SK-N-SH (cell line): ENCODE results near the gene TMEM74B. TPM values are rescaled to one million over a fixed set of nuclear protein-coding genes. Genes with fewer than 3 reads are reported as not detected.
"Not testable (repeated sequence)": the region's sequence is repeated elsewhere in the genome, so short reads cannot be mapped to it uniquely, and the experiment has no call there.

Source experiments
- CTCF ChIA-PET: fragments of 300-600, 350-600 bp; formaldehyde crosslinking; extraction: SDS; loops from one replicate; lab custom pipeline; 2021; lab: Yijun Ruan, JAX
- POLR2A ChIA-PET: fragments of 350-600 bp; sonication (Branson Sonifier 250); formaldehyde crosslinking; extraction: SDS; loops from one replicate; lab custom pipeline; 2020; ENCODE audit warnings: antibody characterized with exemption, inconsistent platforms; lab: Yijun Ruan, JAX
- DNase-seq: peaks from one replicate; pipeline ENCODE4 v3.0.0; 2012
- H2AFZ ChIP-seq: fragments of 200-600 bp; sonication (generic); 2 replicates; pipeline ENCODE4 v1.8.1; 2016; ENCODE audit warnings: antibody characterized with exemption, mild to moderate bottlenecking, low read depth
- H3F3A ChIP-seq: fragments of 200-600 bp; sonication (generic); replicated peaks from 2 replicates; pipeline ENCODE3; 2016; ENCODE audit warnings: antibody characterized with exemption, mild to moderate bottlenecking; ENCODE audit not compliant: insufficient read depth
- H3K27ac ChIP-seq, 2 experiments: fragments of 200-500 bp in 1 of 2; fragments of 200-600 bp in 1 of 2; sonication (Bioruptor generic) in 1 of 2; sonication (generic), shearing (Covaris generic) in 1 of 2; 2 replicates each; pipeline versions ENCODE4 v1.5.1 to v1.6.1; 2014 to 2016; ENCODE audit warnings: low read depth in 2 of 2, inconsistent platforms in 1 of 2, low read length in 1 of 2, mild to moderate bottlenecking in 1 of 2, mixed read lengths in 1 of 2
- H3K27me3 ChIP-seq: fragments of 200-600 bp; sonication (generic), shearing (Covaris generic); 2 replicates; pipeline ENCODE4 v1.6.1; 2016; ENCODE audit warnings: mixed run types; ENCODE audit not compliant: insufficient read depth
- H3K36me3 ChIP-seq, 2 experiments: fragments of 200-500 bp in 1 of 2; fragments of 200-600 bp in 1 of 2; sonication (Bioruptor generic) in 1 of 2; sonication (generic) in 1 of 2; replicated peaks in 1 of 2; 2 replicates each; pipeline versions ENCODE3 to v1.5.1; 2014 to 2016; ENCODE audit warnings: low read length in 1 of 2, mild to moderate bottlenecking in 1 of 2; ENCODE audit not compliant: insufficient read depth in 2 of 2, control insufficient read depth in 1 of 2
- H3K4me1 ChIP-seq, 2 experiments: fragments of 200-500 bp in 1 of 2; fragments of 200-600 bp in 1 of 2; sonication (Bioruptor generic) in 1 of 2; sonication (generic), shearing (Covaris generic) in 1 of 2; 2 replicates each; pipeline versions ENCODE4 v1.5.1 to v1.6.1; 2014 to 2016; ENCODE audit warnings: low read depth in 1 of 2, low read length in 1 of 2, mixed run types in 1 of 2; ENCODE audit not compliant: insufficient read depth in 2 of 2, control insufficient read depth in 1 of 2
- H3K4me2 ChIP-seq: fragments of 200-600 bp; sonication (generic), shearing (Covaris generic); 2 replicates; pipeline ENCODE4 v1.6.1; 2017; ENCODE audit warnings: mixed run types
- H3K4me3 ChIP-seq, 2 experiments: fragments of 200-500 bp in 1 of 2; fragments of 200-600 bp in 1 of 2; sonication (Bioruptor generic) in 1 of 2; sonication (generic), shearing (Covaris generic) in 1 of 2; 2 replicates each; pipeline versions ENCODE4 v1.5.1 to v1.8.1; 2014 to 2016; ENCODE audit warnings: low read depth in 2 of 2, inconsistent platforms in 1 of 2, low read length in 1 of 2, mild to moderate bottlenecking in 1 of 2, mixed read lengths in 1 of 2, moderate library complexity in 1 of 2
- H3K79me2 ChIP-seq: fragments of 200-600 bp; sonication (generic); 2 replicates; pipeline ENCODE4 v1.8.1; 2017; ENCODE audit warnings: mild to moderate bottlenecking; ENCODE audit not compliant: insufficient read depth
- H3K9ac ChIP-seq: fragments of 200-600 bp; sonication (generic); 2 replicates; pipeline ENCODE4 v1.6.1; 2017; ENCODE audit warnings: mixed run types
- H3K9me2 ChIP-seq: fragments of 200-600 bp; sonication (generic); 2 replicates; pipeline ENCODE4 v1.6.1; 2017; ENCODE audit warnings: mixed run types
- H3K9me3 ChIP-seq: fragments of 200-600 bp; sonication (generic); 2 replicates; pipeline ENCODE4 v1.6.1; 2017; ENCODE audit warnings: mixed run types, mild to moderate bottlenecking, moderate library complexity
- H4K20me1 ChIP-seq: fragments of 200-600 bp; sonication (generic); 2 replicates; pipeline ENCODE4 v1.6.1; 2017; ENCODE audit warnings: mild to moderate bottlenecking, mixed run types; ENCODE audit not compliant: insufficient read depth
- FOXM1 ChIP-seq: IDR thresholded peaks from 2 replicates; pipeline ENCODE4 v1.4.0; 2012; ENCODE audit warnings: low read depth, mild to moderate bottlenecking
- GABPA ChIP-seq: IDR thresholded peaks from 2 replicates; pipeline ENCODE4 v1.4.0; 2012; ENCODE audit warnings: low read depth, mild to moderate bottlenecking
- GATA2 ChIP-seq: sonication (generic); formaldehyde crosslinking; IDR thresholded peaks from 2 replicates; pipeline ENCODE4 v1.5.0; 2020; ENCODE audit warnings: mild to moderate bottlenecking, missing genetic modification reagents
- MEF2A ChIP-seq: IDR thresholded peaks from 2 replicates; pipeline ENCODE4 v1.4.0; 2012; ENCODE audit warnings: low read depth, borderline replicate concordance
- MXI1 ChIP-seq: IDR thresholded peaks from 2 replicates; pipeline ENCODE4 v1.6.1; 2012; ENCODE audit warnings: mild to moderate bottlenecking, low read depth, low read length, improper control_type of control experiment
- NRF1 ChIP-seq: IDR thresholded peaks from 2 replicates; pipeline ENCODE4 v1.6.1; 2012; ENCODE audit warnings: low read depth, mild to moderate bottlenecking, low read length
- POLR2AphosphoS5 ChIP-seq: IDR thresholded peaks from 2 replicates; pipeline ENCODE4 v1.6.1; 2012; ENCODE audit warnings: low read depth, low read length
- RAD21 ChIP-seq: IDR thresholded peaks from 2 replicates; pipeline ENCODE4 v1.6.1; 2012; ENCODE audit warnings: mild to moderate bottlenecking, low read length
- SIN3A ChIP-seq: IDR thresholded peaks from 2 replicates; pipeline ENCODE4 v1.6.1; 2012; ENCODE audit warnings: low read depth, mild to moderate bottlenecking, low read length, moderate library complexity, borderline replicate concordance
- SMC3 ChIP-seq: IDR thresholded peaks from 2 replicates; pipeline ENCODE4 v1.6.1; 2012; ENCODE audit warnings: low read depth, low read length, improper control_type of control experiment
- WGBS: methylation state at CpG from one replicate; pipeline ENCODE4 v1.1.6; 2017; ENCODE audit warnings: low lambda C conversion rate; 5-methylcytosine and 5-hydroxymethylcytosine counted together
- polyA plus RNA-seq, 3 experiments: library from polyadenylated mRNA; depleted of rRNA; stranded (reverse); fragments of >200 nt; gene quantifications; 2 replicates each; pipeline ENCODE4 v1.2.3, GENCODE V29; 2012

The TMEM74B gene
- polyA plus RNA-seq, 1 of the 3 experiments (the other 2 are of a cell fraction): 1.8 TPM

DNA sequence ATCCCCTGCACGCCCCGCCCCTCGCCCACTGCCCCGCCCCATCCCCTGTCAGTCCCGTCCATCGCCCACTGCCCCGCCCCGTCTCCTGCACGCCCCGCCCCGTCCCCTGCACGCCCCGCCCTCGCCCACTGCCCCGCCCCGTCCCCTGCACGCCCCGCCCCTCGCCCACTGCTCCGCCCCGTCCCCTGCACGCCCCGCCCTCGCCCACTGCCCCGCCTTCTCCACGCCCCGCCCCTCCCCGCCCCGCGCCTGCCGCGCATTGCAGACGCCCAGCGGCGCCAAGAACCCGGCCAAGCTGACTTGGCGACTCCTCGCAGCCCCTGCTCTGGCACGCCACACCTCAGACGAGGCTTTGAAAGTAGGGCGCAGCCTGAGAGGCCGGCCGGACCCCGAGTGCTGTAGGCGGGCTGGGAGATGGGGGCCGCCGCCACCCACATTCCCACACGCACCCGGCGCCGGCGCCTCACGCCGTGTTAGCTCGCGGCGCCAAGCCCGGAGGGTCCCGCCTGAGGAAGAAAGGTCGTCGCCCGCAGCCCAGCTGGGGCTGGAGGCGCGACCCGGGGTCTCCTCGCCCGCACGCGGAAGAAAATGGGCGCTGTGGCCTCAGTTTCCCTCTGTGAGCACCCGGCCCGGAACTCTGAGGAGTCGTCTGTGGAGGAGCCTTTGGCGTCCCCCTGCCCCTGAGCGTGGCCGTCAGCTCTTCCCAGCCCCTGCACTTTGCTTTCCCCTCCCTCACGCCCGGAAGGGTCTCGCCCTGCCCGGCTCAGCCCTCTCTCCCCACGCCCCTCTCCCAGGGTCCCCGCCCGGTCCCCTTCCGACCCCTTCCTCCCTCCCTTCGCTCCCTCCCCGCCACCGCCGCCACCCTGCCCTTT lies 41.2 kb upstream of the TMEM74B start, which contains the start of gene RAD21L1:
Gene RAD21L1 (plus strand): TSS at position 262 of the 872 bp plus-strand sequence. CDS start 2,410 bp downstream, outside the sequence.
- H3K27ac ChIP-seq: peak within 1 kb of the TSS in 1 of 2 experiments; percentile 13; a peak in 2 of 4 replicates
- H3K9me2 ChIP-seq: no peaks in the 10 kb centered on the region
- 5% methylated on average over 28 of the region's 88 CpGs for WGBS
- H3K9me3 ChIP-seq: no peaks in the 10 kb centered on the region
- peak; percentile 100 for DNase-seq
- H4K20me1 ChIP-seq: no peaks in the 10 kb centered on the region
- H3K4me1 ChIP-seq: peaks cover 0 to 3% of the 10 kb centered on the region in 2 experiments; a peak in 2 of 4 replicates
- H2AFZ ChIP-seq: peak within 1 kb of the TSS; percentile 98; the same call in 1 of the 2 replicates
- peak within 1 kb of the TSS; percentile 68; the same call in 1 of the 2 replicates for H3K9ac ChIP-seq
- CTCF ChIA-PET: interaction anchor here (0.6 to 3.3 kb wide), 4 partner anchors 13 to 48 kb away, joined by 3 to 20 read pairs (median 3); no protein-coding TSS in a partner anchor
- peaks cover 3% of the 10 kb centered on the region for H3F3A ChIP-seq
- H3K27me3 ChIP-seq: no peaks in the 10 kb centered on the region
- TF ChIP-seq MEF2A: no peak
- 0 out of 2 replicates have a peak, but pooled peaks have one; percentile 42 for TF ChIP-seq MXI1
- H3K36me3 ChIP-seq: no peaks in the 10 kb centered on the region
- H3K4me3 ChIP-seq: peak within 1 kb of the TSS; percentile 80
- POLR2A ChIA-PET: no interaction called here
- no peaks in the 10 kb centered on the region for H3K79me2 ChIP-seq
- H3K4me2 ChIP-seq: peak within 1 kb of the TSS; percentile 100

DNA sequence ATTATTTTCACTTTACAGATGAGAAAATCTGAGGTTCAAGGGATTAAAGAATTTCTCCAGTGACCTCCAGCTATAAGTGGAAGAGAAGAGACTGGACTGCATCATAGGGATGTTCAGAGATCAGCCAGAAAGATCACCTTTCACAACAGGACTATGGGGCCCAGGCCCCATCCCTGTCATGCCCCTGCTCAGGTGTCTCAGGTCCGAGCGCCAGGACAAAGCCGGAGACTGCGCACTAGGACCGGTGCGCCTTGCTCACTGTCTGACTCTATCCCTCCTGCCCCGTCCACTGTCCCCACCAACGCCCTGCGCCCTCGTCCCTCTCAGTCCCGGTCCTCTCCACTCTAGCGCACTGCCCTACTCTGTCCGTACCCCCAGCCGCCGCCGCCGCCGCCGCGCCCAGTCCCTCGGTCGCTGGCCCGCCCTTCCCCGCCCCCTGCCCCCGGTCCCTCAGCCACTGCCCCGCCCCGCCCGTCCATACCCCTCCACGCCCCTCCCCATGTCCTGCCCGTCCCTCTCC lies 40.5 kb upstream of the TMEM74B start:
- WGBS: 3% methylated on average over 20 of the region's 30 CpGs
- peaks cover 0 to 3% of the 10 kb centered on the region in 2 experiments; a peak in 2 of 4 replicates for H3K4me1 ChIP-seq
- H3K9me3 ChIP-seq: no peaks in the 10 kb centered on the region
- peak overlapping the region; percentile 77 for H3K4me2 ChIP-seq
- H3F3A ChIP-seq: peaks cover 3% of the 10 kb centered on the region
- ChIA-PET POLR2A (no interaction called here), CTCF (interaction anchor here (0.6 to 3.3 kb wide), 4 partner anchors 12 to 117 kb away, joined by 3 to 20 read pairs (median 6); no protein-coding TSS in a partner anchor)
- DNase-seq: no peak
- no peak overlapping the region; a peak in 1 of 4 replicates for H3K27ac ChIP-seq
- H3K9ac ChIP-seq: no peak overlapping the region
- H3K79me2 ChIP-seq: no peaks in the 10 kb centered on the region
- TF ChIP-seq SIN3A: no peak
- peak; percentile 43 for TF ChIP-seq NRF1
- H3K9me2 ChIP-seq: no peaks in the 10 kb centered on the region
- no peaks in the 10 kb centered on the region for H3K27me3 ChIP-seq
- H2AFZ ChIP-seq: peak overlapping the region; percentile 83; the same call in 1 of the 2 replicates
- no peaks in the 10 kb centered on the region for H3K36me3 ChIP-seq
- H4K20me1 ChIP-seq: no peaks in the 10 kb centered on the region
- H3K4me3 ChIP-seq: peak overlapping the region; percentile 46 to 50; a peak in 3 of 4 replicates

DNA sequence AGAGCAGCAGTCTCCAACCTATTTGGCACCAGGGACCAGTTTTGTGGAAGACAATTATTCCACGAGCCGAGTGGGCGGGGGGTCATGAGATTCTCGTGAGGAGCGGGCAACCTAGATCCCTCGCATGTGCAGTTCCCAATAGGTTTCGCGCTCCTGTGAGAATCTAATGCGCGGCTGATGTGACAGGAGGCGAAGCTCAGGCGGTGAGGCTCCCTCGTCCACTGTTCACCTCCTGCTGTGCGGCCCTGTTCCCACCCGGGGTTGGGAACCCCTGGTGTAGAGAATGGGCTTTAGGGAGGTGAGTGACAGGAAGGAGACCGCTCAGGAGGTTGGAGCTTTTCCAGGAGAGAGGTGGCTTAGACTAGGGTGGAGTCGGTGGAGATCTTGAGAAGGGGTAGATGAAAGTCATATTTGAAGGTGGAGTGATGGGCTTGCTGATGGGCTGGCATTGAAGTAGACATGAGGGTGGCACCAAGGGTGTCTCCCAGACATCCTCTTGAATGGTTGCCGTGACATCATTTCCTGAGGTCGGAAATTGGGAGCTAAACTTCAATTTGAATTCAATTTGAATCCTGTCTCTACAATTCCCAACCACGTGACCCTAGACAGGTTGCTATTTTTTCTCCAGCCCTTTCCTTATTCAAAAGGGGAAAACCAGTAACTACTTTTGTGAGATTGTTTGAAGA lies 39.6 kb upstream of the TMEM74B start:
- Histone ChIP-seq H3K9ac (no peak overlapping the region), H3K4me2 (no peak overlapping the region), H3K27me3 (no peaks in the 10 kb centered on the region), H3K9me3 (no peaks in the 10 kb centered on the region), H3K4me3 (no peak overlapping the region), H3F3A (peaks cover 3% of the 10 kb centered on the region), H3K79me2 (no peaks in the 10 kb centered on the region), H2AFZ (no peak overlapping the region), H4K20me1 (no peaks in the 10 kb centered on the region), H3K9me2 (no peaks in the 10 kb centered on the region), H3K4me1 (peaks cover 0 to 3% of the 10 kb centered on the region in 2 experiments; a peak in 2 of 4 replicates), H3K27ac (no peak overlapping the region), H3K36me3 (no peaks in the 10 kb centered on the region)
- ChIA-PET CTCF (interaction anchor here (0.8 to 3.3 kb wide), 4 partner anchors 11 to 116 kb away, joined by 3 to 20 read pairs (median 6); no protein-coding TSS in a partner anchor), POLR2A (no interaction called here)
- 66% methylated on average over 13 of the region's 20 CpGs for WGBS
- no peak for DNase-seq
- TF ChIP-seq GATA2 (CRISPR knock-in tag) (no peak), RAD21 (no peak), GABPA (no peak), POLR2AphosphoS5 (no peak), SMC3 (no peak), FOXM1 (no peak)

DNA sequence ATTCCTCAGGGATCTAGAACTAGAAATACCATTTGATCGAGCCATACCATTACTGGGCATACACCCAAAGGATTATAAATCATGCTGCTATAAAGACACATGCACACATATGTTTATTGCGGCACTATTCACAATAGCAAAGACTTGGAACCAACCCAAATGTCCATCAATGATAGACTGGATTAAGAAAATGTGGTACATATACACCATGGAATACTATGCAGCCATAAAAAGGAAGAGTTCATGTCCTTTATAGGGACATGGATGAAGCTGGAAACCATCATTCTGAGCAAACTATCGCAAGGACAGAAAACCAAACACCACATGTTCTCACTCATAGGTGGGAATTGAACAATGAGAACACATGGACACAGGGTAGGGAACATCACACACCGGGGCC lies 38.0 kb upstream of the TMEM74B start:
- H3K27ac ChIP-seq, H3K4me2 ChIP-seq, H3K4me1 ChIP-seq, DNase-seq, POLR2A ChIA-PET, H3K27me3 ChIP-seq, H3K9me3 ChIP-seq, H2AFZ ChIP-seq, H3K9me2 ChIP-seq, H3K9ac ChIP-seq, H3K36me3 ChIP-seq, H3K79me2 ChIP-seq, H3F3A ChIP-seq, H4K20me1 ChIP-seq, H3K4me3 ChIP-seq: not testable (repeated sequence)
- 50% methylated on average over 4 of the region's 4 CpGs for WGBS
- CTCF ChIA-PET: interaction anchor here (3.3 kb wide), 1 partner anchor 10 kb away, joined by 20 read pairs; no protein-coding TSS in a partner anchor
